ENCODE measurements around the gene SLC30A10. TPM values are rescaled to one million over a fixed set of nuclear protein-coding genes. Genes with fewer than 3 reads are reported as not detected.
"Not testable (repeated sequence)": the region's sequence is repeated elsewhere in the genome, so short reads cannot be mapped to it uniquely, and the experiment has no call there.

Gene SLC30A10
- total RNA-seq, 1 donor from 2014 or later, result not detected

GRCh38 chr1:219928791-219929118 lies 398 bp upstream of the SLC30A10 start:
- no peak for DNase-seq (ENCODE audit: low read depth)

GRCh38 chr1:219927298-219927955 lies 930 bp downstream of the SLC30A10 start:
- DNase-seq (ENCODE audit: low read depth), result no peak

GRCh38 chr1:219926363-219926998 lies 1.9 kb downstream of the SLC30A10 start:
- DNase-seq (ENCODE audit: low read depth), result no peak

- DNase-seq (ENCODE audit: low read depth), result no peak
Measured at GRCh38 chr1:219924342-219924741, 4.0 kb downstream of the SLC30A10 start.

- no peak for DNase-seq (ENCODE audit: low read depth)
Measured at GRCh38 chr1:219917851-219918466, 10.4 kb downstream of the SLC30A10 start.

- no peak for DNase-seq (ENCODE audit: low read depth)
Measured at GRCh38 chr1:219917281-219917680, 11.1 kb downstream of the SLC30A10 start.

- DNase-seq (ENCODE audit: low read depth), result no peak
Measured at GRCh38 chr1:219916257-219916656, 12.1 kb downstream of the SLC30A10 start.

- no peak for DNase-seq (ENCODE audit: low read depth)
Measured at GRCh38 chr1:219913005-219913770, 15.2 kb downstream of the SLC30A10 start.

- no peak for DNase-seq (ENCODE audit: low read depth)
Measured at GRCh38 chr1:219910716-219911115, 17.6 kb downstream of the SLC30A10 start.

GRCh38 chr1:219909476-219909875 lies 18.9 kb downstream of the SLC30A10 start:
- DNase-seq (ENCODE audit: low read depth), result no peak

- no peak for DNase-seq (ENCODE audit: low read depth)
Measured at GRCh38 chr1:219908170-219908569, 20.2 kb downstream of the SLC30A10 start.

GRCh38 chr1:219907772-219908070 lies 20.6 kb downstream of the SLC30A10 start:
- no peak for DNase-seq (ENCODE audit: low read depth)

GRCh38 chr1:219906924-219907771 lies 21.2 kb downstream of the SLC30A10 start:
- DNase-seq (ENCODE audit: low read depth), result no peak

- DNase-seq (ENCODE audit: low read depth), result not testable (repeated sequence)
Measured at GRCh38 chr1:219906565-219906923, 21.8 kb downstream of the SLC30A10 start.

- DNase-seq (ENCODE audit: low read depth), result no peak
Measured at GRCh38 chr1:219905524-219905923, 22.8 kb downstream of the SLC30A10 start.

GRCh38 chr1:219904934-219905333 lies 23.4 kb downstream of the SLC30A10 start:
- DNase-seq (ENCODE audit: low read depth), result no peak

GRCh38 chr1:219903353-219903871 lies 24.9 kb downstream of the SLC30A10 start:
- DNase-seq (ENCODE audit: low read depth), result no peak

- DNase-seq (ENCODE audit: low read depth), result no peak
Measured at GRCh38 chr1:219902951-219903350, 25.4 kb downstream of the SLC30A10 start.

- no peak for DNase-seq (ENCODE audit: low read depth)
Measured at GRCh38 chr1:219900882-219901281, 27.5 kb downstream of the SLC30A10 start.

- no peak for DNase-seq (ENCODE audit: low read depth)
Measured at GRCh38 chr1:219900201-219900600, 28.2 kb downstream of the SLC30A10 start.

GRCh38 chr1:219898375-219898774 lies 30.0 kb downstream of the SLC30A10 start:
- no peak for DNase-seq (ENCODE audit: low read depth)
